Right cardiac atrium (tissue), 5 donors: Measurements from ENCODE around the gene OR5I1. TPM values are rescaled to one million over a fixed set of nuclear protein-coding genes. Genes with fewer than 3 reads are reported as not detected.

Source experiments
- ATAC-seq, 2 donors: fragments of 200-7000 bp; cut with Tn5 transposase; one replicate each; pipeline versions ENCODE4 v1.8.0 to v1.9.1; 2020; ENCODE audit warnings: moderate library complexity in 2 of 2, mild to moderate bottlenecking in 1 of 2
- DNase-seq, 3 donors: peaks; one replicate each; pipeline ENCODE4 v3.0.0-alpha.2; 2020
- H3K27ac ChIP-seq: one replicate; pipeline ENCODE4 v1.5.1; 2013; ENCODE audit warnings: mild to moderate bottlenecking, low read length, control low read depth, moderate library complexity
- H3K27me3 ChIP-seq: one replicate; pipeline ENCODE4 v1.6.1; 2013; ENCODE audit not compliant: control insufficient read depth, insufficient read depth
- H3K4me1 ChIP-seq: one replicate; pipeline ENCODE4 v1.6.1; 2013; ENCODE audit warnings: low read length; ENCODE audit not compliant: control insufficient read depth, insufficient read depth
- H3K4me3 ChIP-seq: one replicate; pipeline ENCODE4 v1.5.1; 2013; ENCODE audit warnings: low read length, control low read depth
- H3K9me3 ChIP-seq: one replicate; pipeline ENCODE4 v1.6.1; 2013; ENCODE audit warnings: low read length; ENCODE audit not compliant: control insufficient read depth
- WGBS: extraction: QIAGEN DNeasy Blood & Tissue Kit; methylation state at CpG from one replicate; pipeline ENCODE4 v1.1.7; 2013; 5-methylcytosine and 5-hydroxymethylcytosine counted together
- intact Hi-C, 4 donors: fragments of 100-400 bp; cut with DNase I; formaldehyde crosslinking; loops; one replicate each; pipeline versions ENCODE4 v1.11.0 to v1.14.0; 2022 to 2023
- long read RNA-seq, 4 donors: library from polyadenylated mRNA; unstranded; transcript quantifications; one replicate each; pipeline ENCODE4 v2.0.0, GENCODE V29; 2020 to 2021
- polyA plus RNA-seq: library from polyadenylated mRNA; stranded (reverse); fragments of 200-250 nt; gene quantifications from one replicate; pipeline ENCODE4 v1.2.3, GENCODE V29; 2013
- total RNA-seq, 4 donors: library from RNA; stranded (reverse); fragmentation: NEBNext Ultra II Directional; extraction: Animal tissue kit (Norgen Biotek cat#: 25700); gene quantifications; one replicate each; pipeline ENCODE4 v1.2.1, GENCODE V29; 2021
- donor health status: healthy with polysubstance abuse.
- donor health status: DM: no; HTN: yes; CAD: no.
- donor health status: DM: no; HTN: no; CAD: no.
- donor health status: DM: no; HTN: yes; CAD: no; lungs with severe emphysema.
- donor health status: DM: yes; HTN: yes; CAD: no.

The OR5I1 gene
- total RNA-seq (not detected), polyA plus RNA-seq (not detected)
- long read RNA-seq, donor 1: 0 reads
- long read RNA-seq, donor 2: 0 reads
- long read RNA-seq, donor 3: 0 reads
- long read RNA-seq, donor 4: 0 reads

DNA sequence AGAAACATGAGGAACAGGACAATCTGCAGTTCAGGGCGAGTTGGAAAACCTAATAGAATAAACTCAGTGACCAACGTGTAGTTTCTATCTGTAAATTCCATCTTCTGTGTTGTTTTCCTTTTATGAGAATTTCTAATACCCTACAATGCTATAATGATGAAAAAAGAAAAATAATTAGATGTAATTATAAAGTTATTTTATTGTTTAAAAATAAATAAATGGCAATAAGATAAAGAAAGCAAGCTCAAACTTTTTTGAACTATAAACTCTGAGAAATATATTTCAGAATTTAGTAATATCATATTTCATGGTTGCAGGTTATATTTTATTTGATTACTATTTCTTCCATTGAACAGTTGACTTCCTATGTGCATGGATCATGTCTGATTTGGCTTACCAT, at the start of gene OR5I1:
Gene OR5I1, minus strand, starts transcription at position 101 of the 400 bp plus-strand sequence. Its CDS starts 0 bp downstream, at position 101.
- DNase-seq (no peak), ATAC-seq (no peak)
- intact Hi-C loops: no loop called here
- Histone ChIP-seq H3K27ac (no peak within 1 kb of the TSS), H3K9me3 (no peaks in the 10 kb centered on the region), H3K4me3 (no peak within 1 kb of the TSS), H3K4me1 (no peaks in the 10 kb centered on the region), H3K27me3 (no peaks in the 10 kb centered on the region)
- WGBS: 64% methylated on average over 2 of the region's 2 CpGs

DNA sequence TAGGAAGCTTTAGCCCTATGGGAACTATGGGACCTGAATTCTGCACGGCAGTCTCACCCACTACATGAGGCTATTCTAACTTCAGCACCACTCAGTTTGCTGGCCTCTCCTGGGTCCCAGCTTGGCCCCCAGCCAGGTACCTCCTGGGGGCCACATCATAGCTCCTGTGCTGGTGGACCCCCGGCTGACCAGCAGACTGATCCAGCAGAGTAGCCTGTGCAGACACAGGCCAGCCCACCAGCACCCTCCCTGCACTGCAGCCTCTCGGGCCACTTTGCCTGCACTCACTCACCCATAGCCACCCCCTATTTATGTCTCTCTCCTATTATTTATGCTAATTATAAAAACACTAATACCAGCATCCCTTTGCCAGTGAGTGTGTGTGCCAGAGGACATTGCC, 34.7 kb upstream of the OR5I1 start:
- intact Hi-C loops: no loop called here
- no peaks in the 10 kb centered on the region for H3K27me3 ChIP-seq
- ATAC-seq: no peak
- peak in 2 of 3 donors; percentile 27 to 51 for DNase-seq
- WGBS: 87% methylated on average over 3 of the region's 3 CpGs
- no peaks in the 10 kb centered on the region for H3K9me3 ChIP-seq
- H3K4me1 ChIP-seq: no peaks in the 10 kb centered on the region
- no peak overlapping the region for H3K4me3 ChIP-seq
- H3K27ac ChIP-seq: no peak overlapping the region

DNA sequence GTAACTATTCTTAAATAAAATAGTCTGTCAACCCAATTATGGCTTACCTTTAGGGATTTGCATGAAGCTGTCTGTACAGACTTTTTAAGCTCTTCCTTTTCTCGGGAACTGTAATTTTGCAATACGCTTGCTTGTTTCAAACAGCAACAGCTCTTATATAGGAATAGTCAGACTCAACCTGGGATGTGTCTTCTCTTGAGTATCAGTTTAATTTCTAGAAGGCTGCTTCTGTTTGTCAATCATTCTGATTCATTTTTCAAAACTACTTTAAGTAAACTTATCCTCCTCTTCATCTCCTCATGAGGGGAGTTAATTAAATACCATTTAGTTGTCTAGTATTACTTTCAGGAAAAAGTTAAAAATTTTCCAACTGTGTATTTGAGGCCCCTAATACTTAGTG, 33.6 kb upstream of the OR5I1 start, which contains the start of gene OR10AG1:
Gene OR10AG1, minus strand, starts transcription at position 101 of the 400 bp plus-strand sequence. Its CDS starts 38 bp downstream, at position 63.
- Histone ChIP-seq H3K27me3 (no peaks in the 10 kb centered on the region), H3K9me3 (no peaks in the 10 kb centered on the region), H3K27ac (no peak within 1 kb of the TSS), H3K4me1 (no peaks in the 10 kb centered on the region), H3K4me3 (no peak within 1 kb of the TSS)
- intact Hi-C loops: no loop called here
- 77% methylated on average over 2 of the region's 2 CpGs for WGBS
- ATAC-seq: no peak
- no peak for DNase-seq

DNA sequence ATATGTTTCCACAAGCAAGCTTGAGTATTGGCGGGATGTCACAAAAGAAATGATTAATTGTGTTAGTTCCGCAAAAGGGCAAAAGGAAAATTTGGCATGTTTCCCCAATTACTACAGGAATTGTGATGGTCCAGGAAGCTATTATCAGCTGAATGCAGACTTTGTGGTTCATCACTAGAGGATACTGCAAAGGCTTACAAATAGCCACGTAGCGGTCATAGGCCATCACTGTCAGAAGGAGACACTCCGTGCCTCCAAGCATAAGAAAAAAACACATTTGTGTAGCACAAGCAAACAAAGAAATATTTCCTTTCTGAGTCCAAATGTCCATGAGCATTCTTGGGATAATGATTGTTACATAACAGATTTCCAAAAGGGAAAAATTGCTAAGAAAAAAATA, 31.7 kb upstream of the OR5I1 start:
- ATAC-seq: no peak
- Histone ChIP-seq H3K27ac (no peak overlapping the region), H3K9me3 (no peaks in the 10 kb centered on the region), H3K4me3 (no peak overlapping the region), H3K4me1 (no peaks in the 10 kb centered on the region), H3K27me3 (no peaks in the 10 kb centered on the region)
- DNase-seq: no peak
- 62% methylated on average over 5 of the region's 5 CpGs for WGBS
- intact Hi-C loops: no loop called here

DNA sequence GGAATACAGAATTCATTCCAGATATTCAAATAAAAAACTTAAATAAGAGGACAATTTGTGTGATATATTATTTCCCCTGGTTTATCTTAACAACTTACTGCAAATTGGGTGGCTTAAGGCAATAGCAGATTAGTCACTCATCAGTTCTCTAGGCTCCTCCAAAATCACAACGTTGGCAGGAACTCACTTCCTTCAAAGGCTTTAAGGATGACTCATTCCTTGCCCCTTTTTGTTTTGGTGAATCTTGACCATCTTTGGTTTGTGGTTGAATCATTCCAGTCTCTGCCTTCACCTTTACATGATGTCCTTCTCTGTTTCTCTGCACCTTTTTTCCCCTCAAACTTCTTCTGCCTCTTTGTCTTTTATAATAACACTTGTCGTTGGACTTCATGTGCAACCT, 30.2 kb upstream of the OR5I1 start:
- DNase-seq (no peak), ATAC-seq (no peak)
- no peaks in the 10 kb centered on the region for H3K27me3 ChIP-seq
- H3K4me1 ChIP-seq: no peaks in the 10 kb centered on the region
- intact Hi-C loops: no loop called here
- H3K9me3 ChIP-seq: no peaks in the 10 kb centered on the region
- no peak overlapping the region for H3K4me3 ChIP-seq
- 61% methylated on average over 2 of the region's 2 CpGs for WGBS
- no peak overlapping the region for H3K27ac ChIP-seq

DNA sequence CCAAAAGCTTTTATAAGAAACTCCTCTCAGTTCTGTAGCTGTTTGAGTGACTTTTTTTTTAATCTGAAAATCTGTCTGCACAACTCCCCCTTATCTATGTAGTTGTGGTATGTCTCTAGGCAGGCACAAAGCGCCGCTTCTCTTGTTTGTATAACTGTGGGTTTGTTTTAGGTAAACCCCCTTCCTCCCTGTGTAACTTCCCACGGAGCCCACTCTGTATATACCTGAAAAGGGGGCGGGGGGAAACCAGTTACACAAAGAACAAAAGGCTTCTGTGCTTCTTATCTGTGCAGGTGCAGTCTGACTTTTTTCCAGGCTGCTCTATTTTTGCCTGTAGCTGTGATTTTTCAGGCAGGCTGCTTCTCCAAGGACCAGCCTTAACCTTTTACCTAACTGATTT, 20.3 kb upstream of the OR5I1 start:
- 62% methylated on average over 4 of the region's 4 CpGs for WGBS
- H3K4me3 ChIP-seq: no peak overlapping the region

DNA sequence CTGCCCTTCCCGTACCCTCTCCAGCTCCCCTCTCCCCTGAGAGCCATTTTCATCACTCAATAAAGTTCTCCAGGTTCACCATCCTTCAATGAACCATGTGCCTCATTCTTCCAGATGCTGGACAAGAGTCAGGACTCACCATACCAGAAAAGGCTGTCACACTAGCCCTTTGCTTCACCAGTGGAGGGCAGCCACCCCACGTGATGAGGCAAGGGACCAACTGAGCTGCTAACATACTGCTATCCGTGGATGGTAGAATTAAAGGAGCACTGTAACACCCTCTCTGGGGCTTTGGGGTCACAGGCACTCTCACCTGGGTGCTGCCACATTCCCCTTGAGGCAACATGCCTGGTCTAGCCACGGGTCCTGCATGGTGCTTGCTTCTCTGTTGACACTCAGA, 13.1 kb upstream of the OR5I1 start:
- Histone ChIP-seq H3K27ac (no peak overlapping the region), H3K27me3 (no peaks in the 10 kb centered on the region), H3K4me1 (no peaks in the 10 kb centered on the region), H3K4me3 (no peak overlapping the region), H3K9me3 (no peaks in the 10 kb centered on the region)
- DNase-seq: no peak
- intact Hi-C loops: no loop called here
- WGBS: 71% methylated on average over 4 of the region's 4 CpGs
- ATAC-seq: no peak

More for the DNA sequence above, 20.3 kb upstream of the OR5I1 start:
- Histone ChIP-seq H3K27me3 (no peaks in the 10 kb centered on the region), H3K4me1 (no peaks in the 10 kb centered on the region), H3K9me3 (no peaks in the 10 kb centered on the region), H3K27ac (no peak overlapping the region)
- DNase-seq (no peak), ATAC-seq (no peak)
- intact Hi-C loops: no loop called here

DNA sequence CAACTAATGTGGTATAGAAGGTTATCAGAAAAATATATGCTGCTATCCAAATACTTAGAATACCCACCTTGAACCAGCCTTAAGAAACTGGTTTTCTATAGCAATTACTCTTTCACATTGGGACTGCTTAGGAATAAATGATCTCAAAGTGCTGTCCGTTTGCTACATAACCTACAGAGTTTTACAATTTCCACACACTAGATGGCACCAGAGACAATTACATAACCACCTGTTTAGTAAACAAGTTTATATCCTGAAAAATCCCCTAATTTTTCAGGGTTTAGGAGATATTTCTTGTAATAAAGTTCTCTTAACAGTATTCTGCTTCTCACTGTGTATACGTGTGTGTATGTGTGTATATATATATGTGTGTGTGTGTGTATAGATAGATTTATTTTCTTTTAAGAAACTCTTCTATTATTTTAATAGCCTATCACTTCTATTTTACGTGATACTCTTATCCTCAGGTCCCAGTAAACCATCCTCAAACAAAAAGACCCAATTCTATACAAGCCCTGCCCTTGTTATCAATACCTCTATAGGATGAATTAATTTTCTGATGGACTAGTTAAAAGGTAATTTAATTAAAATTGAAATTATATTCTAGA, 6.7 kb upstream of the OR5I1 start:
- no peaks in the 10 kb centered on the region for H3K27me3 ChIP-seq
- no peak overlapping the region for H3K4me3 ChIP-seq
- no peak overlapping the region for H3K27ac ChIP-seq
- no peak for DNase-seq
- WGBS: 2% methylated on average over 3 of the region's 3 CpGs
- intact Hi-C loops: no loop called here
- no peaks in the 10 kb centered on the region for H3K9me3 ChIP-seq
- no peak for ATAC-seq
- no peaks in the 10 kb centered on the region for H3K4me1 ChIP-seq

DNA sequence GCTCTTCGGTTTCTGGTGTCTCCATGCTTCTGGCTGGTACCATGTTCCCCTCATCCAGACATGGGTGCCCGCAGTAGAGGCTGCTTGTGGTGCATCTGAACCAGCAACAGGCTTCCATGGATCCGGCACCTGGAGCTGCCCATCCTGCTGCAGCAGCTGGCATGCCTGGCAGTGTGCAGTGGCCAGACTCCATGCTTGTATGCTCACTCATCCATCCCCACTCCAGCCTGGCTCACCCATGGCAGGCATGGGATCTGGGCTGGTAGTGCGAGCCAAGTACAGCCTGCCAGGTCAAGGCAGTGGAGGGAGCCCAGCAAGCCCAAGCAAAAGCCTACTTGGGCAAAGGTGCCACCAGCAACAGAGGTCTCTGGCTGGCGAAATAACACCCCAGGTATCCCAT, 15.7 kb downstream of the OR5I1 start:
- intact Hi-C loops: no loop called here
- ATAC-seq: no peak
- Histone ChIP-seq H3K27ac (no peak overlapping the region), H3K9me3 (no peaks in the 10 kb centered on the region), H3K4me1 (no peaks in the 10 kb centered on the region), H3K4me3 (no peak overlapping the region), H3K27me3 (no peaks in the 10 kb centered on the region)
- no peak for DNase-seq
- 75% methylated on average over 5 of the region's 5 CpGs for WGBS

DNA sequence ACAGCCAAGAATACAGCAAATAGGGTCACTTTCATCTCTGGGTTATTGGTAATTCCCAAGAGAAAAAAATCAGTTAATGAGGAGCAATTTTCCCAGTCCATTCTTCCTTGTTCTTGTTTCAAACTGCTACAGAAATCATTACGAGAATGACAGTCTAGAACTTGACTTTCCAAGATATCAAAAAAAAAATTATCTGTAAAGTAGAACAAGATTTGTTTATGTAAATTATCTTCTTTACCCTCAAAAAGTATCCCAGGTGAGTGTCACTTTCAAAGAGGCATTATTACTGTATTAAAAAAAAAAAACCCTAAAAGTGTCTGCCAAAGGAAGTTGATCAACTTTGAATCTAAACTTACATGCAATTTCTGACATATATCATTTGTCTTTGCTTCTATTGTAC, 21.7 kb downstream of the OR5I1 start, which contains the start of gene OR5W2:
Gene OR5W2, minus strand, starts transcription at position 101 of the 400 bp plus-strand sequence. Its CDS starts 0 bp downstream, at position 101.
- no peak for DNase-seq
- Histone ChIP-seq H3K4me1 (no peaks in the 10 kb centered on the region), H3K9me3 (no peaks in the 10 kb centered on the region), H3K4me3 (no peak within 1 kb of the TSS), H3K27ac (no peak within 1 kb of the TSS), H3K27me3 (no peaks in the 10 kb centered on the region)
- intact Hi-C loops: no loop called here
- ATAC-seq: no peak
- 54% methylated on average over 1 of the region's 1 CpG for WGBS

DNA sequence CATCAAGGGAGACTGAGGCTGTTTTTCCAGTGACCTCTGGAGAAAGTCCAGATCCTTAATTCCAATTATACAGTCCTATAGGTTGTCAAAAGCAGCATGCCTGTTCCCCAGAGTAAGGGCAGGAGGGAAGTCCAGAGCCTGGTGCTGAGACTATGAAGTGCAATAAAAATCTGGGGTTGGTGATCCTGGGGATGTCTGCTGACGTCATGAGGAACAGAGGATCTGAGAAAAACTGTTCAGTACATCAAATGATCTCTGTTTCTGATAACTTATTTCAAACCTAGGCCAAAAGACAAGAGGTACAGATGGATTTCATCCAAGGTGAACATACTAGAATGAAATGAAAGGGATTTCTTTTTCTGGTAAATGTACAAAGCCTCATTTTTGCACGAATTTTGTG, 33.9 kb downstream of the OR5I1 start:
- Histone ChIP-seq H3K4me1 (no peaks in the 10 kb centered on the region), H3K27me3 (no peaks in the 10 kb centered on the region), H3K9me3 (no peaks in the 10 kb centered on the region), H3K27ac (no peak overlapping the region), H3K4me3 (no peak overlapping the region)
- ATAC-seq (no peak), DNase-seq (no peak)
- WGBS: 32% methylated on average over 2 of the region's 2 CpGs
- intact Hi-C loops: no loop called here

DNA sequence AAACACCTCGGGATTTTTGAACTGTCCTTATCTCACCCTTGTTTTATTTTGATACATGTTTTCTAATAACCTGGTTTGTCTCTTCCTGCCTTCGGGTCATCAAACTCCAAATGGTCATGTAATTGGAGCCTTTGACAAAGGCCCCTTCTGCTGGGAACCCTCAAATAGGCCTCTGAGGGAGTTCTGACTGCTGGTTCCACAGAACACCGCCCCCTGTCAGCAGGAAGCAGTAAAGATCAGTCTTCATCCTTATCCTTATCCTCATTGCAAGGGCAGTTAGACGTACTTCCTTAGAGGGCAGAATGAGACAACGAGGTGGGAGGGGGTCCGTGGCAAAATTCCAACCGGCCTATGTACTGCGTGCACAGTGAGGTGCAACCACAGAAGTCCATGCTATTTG, 41.0 kb downstream of the OR5I1 start:
- Histone ChIP-seq H3K27ac (no peak overlapping the region), H3K4me1 (no peaks in the 10 kb centered on the region), H3K4me3 (no peak overlapping the region), H3K9me3 (no peaks in the 10 kb centered on the region), H3K27me3 (no peaks in the 10 kb centered on the region)
- intact Hi-C loops: no loop called here
- DNase-seq: no peak
- no peak for ATAC-seq
- 56% methylated on average over 8 of the region's 8 CpGs for WGBS
